Activated gamma-delta T cell (primary cell): ENCODE data around the gene CNN2.

Source experiments
- DNase-seq: peaks from one replicate; lab custom pipeline; 2025; lab: John Stamatoyannopoulos, UW

The CNN2 gene

GRCh38 chr19:1049106-1049505 is 22.7 kb downstream of the CNN2 start:
- DNase-seq: no peak

- DNase-seq: no peak
Observed at GRCh38 chr19:1049800-1050199, 23.4 kb downstream of the CNN2 start.

- no peak for DNase-seq
Observed at GRCh38 chr19:1050989-1051788, 24.8 kb downstream of the CNN2 start.

DNA sequence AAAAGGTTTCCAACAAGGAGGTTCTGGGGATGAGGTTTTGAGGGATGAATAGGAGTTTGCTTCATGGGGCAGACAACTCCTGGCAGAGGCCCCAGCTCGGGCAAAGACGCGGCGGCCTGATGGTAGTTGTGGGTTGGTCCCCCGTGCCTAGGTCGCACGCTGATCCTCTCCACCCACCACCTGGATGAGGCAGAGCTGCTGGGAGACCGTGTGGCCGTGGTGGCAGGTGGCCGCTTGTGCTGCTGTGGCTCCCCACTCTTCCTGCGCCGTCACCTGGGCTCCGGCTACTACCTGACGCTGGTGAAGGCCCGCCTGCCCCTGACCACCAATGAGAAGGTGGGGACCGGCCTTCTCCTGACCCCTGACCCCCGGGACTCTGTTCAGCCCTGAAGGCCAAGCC is 25.4 kb downstream of the CNN2 start:
- no peak for DNase-seq

DNA sequence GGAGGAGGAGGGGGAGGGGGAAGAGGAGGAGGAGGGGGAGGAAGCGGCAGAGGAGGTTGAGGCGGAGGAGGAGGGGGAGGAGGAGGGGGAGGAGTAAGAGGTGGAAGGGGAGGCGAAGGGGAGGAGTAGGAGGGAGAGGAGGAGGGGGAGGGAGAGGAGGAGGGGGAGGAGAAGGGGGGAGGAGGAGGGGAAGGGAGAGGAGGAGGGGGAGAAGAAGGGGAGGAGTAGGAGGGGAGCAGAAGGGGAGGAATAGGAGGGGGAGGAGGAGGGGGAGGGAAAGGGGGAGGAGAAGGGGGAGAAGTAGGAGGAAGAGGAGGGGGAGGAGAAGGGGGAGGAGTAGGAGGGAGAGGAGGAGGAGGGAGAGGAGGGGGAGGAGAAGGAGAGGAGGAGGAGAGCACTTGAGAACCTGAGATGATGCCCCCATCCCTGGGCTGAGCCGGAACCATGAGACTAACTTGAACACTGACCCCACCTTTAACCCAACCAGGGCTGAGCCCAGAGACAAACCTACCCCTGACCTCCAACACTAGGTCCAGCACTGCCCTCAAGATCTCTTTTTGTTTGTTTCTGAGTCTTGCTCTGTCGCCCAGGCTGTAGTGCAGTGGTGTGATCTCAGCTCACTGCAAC is 26.1 kb downstream of the CNN2 start:
- no peak for DNase-seq

GRCh38 chr19:1053176-1054101 is 27.0 kb downstream of the CNN2 start:
- DNase-seq: no peak

DNA sequence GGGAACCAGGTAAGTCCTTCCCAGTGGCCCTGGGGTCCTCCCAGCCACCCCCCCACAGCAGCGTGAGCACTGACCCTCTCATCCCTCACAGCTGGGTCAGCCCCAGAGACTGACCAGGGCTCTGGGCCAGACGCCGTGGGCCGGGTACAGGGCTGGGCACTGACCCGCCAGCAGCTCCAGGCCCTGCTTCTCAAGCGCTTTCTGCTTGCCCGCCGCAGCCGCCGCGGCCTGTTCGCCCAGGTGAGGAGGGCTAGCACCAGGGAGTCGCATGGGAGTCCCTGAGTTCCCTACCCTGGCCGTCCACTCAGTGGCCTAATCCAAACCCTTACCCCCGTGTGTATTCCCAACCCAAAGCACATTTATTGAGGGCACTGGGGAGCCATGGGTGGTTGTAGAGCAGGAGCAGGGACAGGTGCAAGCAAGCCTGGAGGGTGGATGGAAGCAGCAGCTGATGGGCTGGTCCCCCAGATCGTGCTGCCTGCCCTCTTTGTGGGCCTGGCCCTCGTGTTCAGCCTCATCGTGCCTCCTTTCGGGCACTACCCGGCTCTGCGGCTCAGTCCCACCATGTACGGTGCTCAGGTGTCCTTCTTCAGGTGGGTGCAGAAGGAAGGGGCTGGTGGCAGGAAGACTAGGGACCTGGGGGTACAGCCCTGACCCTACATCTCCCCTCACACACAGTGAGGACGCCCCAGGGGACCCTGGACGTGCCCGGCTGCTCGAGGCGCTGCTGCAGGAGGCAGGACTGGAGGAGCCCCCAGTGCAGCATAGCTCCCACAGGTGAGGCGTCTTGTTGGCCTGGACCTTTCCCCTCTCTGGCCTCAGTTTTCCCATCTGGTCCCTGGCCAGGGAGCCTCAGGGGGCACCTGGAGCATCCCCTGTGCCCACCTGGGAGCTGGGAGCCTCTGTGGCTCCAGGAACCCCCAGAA is 28.0 kb downstream of the CNN2 start:
- no peak for DNase-seq

GRCh38 chr19:1055028-1055425 is 28.6 kb downstream of the CNN2 start:
- no peak for DNase-seq

- no peak for DNase-seq
Observed at GRCh38 chr19:1055886-1056620, 29.6 kb downstream of the CNN2 start.

DNA sequence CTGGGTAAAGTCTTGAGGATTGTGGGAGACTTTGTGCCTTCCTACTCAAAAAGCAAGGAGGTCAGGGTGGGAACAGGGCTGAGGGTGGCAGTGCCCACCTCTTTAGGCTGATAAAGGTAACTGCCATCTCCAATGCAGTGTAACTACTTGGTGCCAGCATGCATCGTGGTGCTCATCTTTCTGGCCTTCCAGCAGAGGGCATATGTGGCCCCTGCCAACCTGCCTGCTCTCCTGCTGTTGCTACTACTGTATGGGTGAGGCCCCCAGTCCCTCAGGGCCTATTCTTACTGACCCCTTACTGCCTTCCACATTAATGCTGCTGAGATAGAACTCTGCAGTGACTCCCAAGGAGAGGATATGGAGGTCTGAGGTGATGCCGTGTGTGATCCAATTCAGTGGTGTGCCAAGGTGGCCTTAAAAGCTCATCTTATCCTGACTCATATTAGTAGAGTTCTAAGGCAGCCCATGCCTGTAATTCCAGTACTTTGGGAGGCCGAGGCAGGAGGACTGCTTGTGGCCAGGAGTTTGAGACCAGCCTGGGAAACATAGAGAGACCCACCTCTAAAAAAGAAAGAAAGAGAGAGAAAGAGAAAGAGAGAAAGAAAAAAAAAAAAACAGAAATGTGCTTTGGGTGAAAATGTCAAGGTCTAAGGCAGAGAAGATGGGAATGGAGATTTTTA is 30.9 kb downstream of the CNN2 start:
- no peak for DNase-seq

- DNase-seq: no peak
Observed at GRCh38 chr19:1058112-1058511, 31.7 kb downstream of the CNN2 start.

- no peak for DNase-seq
Observed at GRCh38 chr19:1060689-1061088, 34.3 kb downstream of the CNN2 start.

- no peak for DNase-seq
Observed at GRCh38 chr19:1061987-1062386, 35.6 kb downstream of the CNN2 start.

- no peak for DNase-seq
Observed at GRCh38 chr19:1062387-1063029, 36.1 kb downstream of the CNN2 start.

DNA sequence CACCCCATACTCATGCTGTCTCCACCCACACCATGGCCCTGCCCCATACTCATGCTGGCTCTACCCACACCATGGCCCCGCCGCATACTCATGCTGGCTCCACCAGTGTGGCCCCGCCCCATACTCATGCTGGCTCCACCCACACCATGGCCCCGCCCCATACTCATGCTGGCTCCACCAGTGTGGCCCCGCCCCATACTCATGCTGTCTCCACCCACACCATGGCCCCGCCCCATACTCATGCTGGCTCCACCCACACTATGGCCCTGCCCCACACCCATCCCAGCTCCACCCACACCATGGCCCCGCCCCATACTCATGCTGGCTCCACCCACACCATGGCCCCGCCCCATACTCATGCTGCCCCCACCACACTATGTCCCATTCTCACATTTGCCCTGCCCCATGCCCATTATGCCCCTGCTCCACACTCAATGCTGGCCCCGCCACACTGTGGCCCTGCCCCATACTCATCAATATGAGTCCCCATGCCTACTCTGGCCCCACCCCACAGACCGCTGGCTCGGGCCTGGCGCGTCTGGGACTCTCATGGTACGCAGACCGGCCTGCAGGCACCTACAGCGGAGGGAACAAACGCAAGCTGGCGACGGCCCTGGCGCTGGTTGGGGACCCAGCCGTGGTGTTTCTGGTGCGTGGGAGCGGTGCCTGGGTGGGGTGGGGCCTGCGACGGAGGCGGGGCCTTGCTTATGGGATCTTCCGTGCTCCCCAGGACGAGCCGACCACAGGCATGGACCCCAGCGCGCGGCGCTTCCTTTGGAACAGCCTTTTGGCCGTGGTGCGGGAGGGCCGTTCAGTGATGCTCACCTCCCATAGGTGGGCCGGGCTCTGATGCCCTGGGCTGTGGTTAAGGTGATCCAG is 36.9 kb downstream of the CNN2 start:
- DNase-seq: no peak

GRCh38 chr19:1063909-1064660 is 37.7 kb downstream of the CNN2 start:
- DNase-seq: no peak

DNA sequence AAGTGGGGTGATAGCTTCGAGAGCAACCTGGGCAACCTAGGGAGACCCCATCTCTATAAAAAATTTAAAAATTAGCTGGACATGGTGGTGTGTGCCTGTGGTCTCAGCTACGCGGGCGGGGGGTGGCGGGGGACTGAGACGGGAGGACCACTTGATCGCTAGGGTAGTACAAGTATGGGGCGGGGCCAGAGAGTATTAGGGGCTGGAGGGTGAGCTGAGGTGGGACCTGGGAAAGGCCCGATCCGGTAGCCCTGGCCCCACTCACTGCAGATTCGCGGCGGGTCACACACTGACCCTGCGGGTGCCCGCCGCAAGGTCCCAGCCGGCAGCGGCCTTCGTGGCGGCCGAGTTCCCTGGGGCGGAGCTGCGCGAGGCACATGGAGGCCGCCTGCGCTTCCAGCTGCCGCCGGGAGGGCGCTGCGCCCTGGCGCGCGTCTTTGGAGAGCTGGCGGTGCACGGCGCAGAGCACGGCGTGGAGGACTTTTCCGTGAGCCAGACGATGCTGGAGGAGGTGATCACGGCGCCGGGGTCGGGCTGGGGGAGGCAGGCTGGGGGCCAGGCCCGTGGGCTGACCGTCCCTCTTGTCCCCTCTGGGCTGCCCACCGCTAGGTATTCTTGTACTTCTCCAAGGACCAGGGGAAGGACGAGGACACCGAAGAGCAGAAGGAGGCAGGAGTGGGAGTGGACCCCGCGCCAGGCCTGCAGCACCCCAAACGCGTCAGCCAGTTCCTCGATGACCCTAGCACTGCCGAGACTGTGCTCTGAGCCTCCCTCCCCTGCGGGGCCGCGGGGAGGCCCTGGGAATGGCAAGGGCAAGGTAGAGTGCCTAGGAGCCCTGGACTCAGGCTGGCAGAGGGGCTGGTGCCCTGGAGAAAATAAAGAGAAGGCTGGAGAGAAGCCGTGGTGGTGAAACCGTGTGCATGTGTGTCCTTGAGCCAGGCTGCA is 38.5 kb downstream of the CNN2 start:
- peak; percentile 56 for DNase-seq
